ENCODE measurements around the gene KLRF1. TPM values are rescaled to one million over a fixed set of nuclear protein-coding genes. Genes with fewer than 3 reads are reported as not detected.
A peak's percentile ranks its signal among the peaks of the same experiment; 100 is the strongest.

Gene KLRF1, protein sequence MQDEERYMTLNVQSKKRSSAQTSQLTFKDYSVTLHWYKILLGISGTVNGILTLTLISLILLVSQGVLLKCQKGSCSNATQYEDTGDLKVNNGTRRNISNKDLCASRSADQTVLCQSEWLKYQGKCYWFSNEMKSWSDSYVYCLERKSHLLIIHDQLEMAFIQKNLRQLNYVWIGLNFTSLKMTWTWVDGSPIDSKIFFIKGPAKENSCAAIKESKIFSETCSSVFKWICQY
- 1 to 10 TPM in 1 of 4 donors, under 1 TPM in 3; 0.65 to 1.2 (median 0.82) TPM for polyA plus RNA-seq (ENCODE audit: insufficient read length in 4 of 4)

DNA sequence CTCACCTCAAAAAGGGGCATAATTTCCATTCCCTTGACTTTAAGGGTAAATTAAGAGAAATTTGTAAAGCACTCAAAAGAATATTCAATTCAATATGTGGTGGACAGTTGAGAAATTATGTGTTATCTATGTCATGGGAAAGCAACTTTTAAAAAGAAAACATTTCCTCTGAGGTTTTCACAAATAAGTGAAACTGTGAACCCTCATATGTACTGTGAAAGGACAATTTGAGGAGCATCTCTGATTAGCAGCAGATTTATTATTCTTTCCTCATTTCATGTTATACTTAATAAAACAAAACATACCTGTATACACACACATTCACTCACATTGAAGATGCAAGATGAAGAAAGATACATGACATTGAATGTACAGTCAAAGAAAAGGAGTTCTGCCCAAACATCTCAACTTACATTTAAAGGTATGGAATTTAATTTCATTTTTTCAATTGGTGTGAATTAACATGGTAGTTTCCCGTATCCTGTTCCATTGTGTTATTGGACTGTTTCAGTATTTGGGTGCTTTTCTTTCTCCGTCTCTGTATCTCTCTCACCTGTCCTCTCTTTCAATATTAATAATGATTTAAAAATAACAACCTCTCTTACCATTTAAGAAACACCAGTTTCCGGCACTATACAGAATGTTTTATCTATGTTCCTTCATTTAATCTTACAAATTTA is at the start of gene KLRF1:
TSS of gene KLRF1 (plus strand) at position 273 of the 680 bp plus-strand sequence. CDS start at position 337, 64 bp downstream.
- DNase-seq (ENCODE audit: low read depth in 4 of 4, low spot score in 3 of 4) = no peak

- DNase-seq (ENCODE audit: low read depth in 4 of 4, low spot score in 3 of 4) = no peak
Observed at GRCh38 chr12:9779209-9779608, 48.1 kb upstream of the KLRF1 start.

- DNase-seq (ENCODE audit: low read depth in 4 of 4, low spot score in 3 of 4) = no peak
Observed at GRCh38 chr12:9781360-9781759, 45.9 kb upstream of the KLRF1 start.

DNA sequence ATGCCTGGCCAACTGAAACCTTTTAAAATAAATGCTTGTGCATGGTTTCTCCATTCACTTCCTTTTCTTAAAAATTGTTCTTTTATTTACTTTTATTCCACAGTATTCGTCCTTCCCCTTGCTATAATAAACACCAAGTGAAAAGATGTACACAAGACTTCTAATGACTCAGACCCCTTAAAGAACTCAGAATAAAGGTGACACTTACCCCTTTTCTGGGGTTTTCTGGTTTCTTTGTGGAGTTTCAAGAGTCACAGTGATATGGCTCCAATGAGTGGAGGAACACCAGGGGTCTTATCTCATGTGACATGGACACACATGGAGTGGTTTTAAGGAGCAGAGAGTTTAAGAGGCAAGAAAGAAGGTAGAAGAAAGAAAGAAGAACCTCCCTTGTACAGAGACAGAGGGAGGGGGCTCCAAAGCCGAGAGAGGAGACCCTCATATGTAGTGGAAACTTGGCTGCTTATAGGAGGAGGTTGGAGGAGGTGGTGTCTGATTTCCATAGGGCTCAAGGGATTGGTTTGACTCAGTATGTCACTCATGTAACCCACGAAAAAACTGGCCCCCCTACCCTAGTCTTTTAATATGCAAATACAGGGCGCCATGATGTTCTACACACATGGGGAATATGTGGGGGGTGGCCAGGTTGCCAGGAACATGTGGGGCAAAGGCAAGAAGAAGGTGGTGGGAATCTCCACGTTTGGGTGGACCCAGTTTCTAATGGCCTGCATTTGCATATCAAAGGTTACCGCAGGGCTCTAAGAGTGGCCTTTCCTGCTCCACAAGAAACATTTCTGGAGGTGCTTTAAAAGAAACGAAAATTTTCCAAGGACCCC is 44.5 kb upstream of the KLRF1 start:
- no peak for DNase-seq (ENCODE audit: low read depth in 4 of 4, low spot score in 3 of 4)

GRCh38 chr12:9784326-9784725 is 43.0 kb upstream of the KLRF1 start:
- DNase-seq (ENCODE audit: low read depth in 4 of 4, low spot score in 3 of 4) = no peak

DNA sequence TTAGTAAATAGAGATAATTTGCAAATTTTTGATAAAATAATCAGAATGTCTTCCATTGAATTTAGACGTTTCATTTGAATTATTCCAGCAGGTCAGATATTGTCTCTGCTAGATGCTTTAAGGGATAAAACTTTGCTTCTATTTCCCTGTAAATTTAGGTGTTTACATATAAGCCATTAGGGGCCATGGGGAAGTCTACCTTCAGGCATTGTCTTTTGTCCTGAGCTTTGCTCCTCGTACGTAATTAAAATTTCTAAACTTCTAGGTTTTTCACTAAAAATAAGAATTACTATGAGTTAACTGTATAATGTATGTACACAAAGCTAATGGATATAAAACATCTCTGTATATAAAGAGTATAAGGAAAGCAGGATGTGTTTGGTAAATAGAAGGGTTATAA is 42.5 kb upstream of the KLRF1 start:
- DNase-seq (ENCODE audit: low read depth in 4 of 4, low spot score in 3 of 4) = no peak

DNA sequence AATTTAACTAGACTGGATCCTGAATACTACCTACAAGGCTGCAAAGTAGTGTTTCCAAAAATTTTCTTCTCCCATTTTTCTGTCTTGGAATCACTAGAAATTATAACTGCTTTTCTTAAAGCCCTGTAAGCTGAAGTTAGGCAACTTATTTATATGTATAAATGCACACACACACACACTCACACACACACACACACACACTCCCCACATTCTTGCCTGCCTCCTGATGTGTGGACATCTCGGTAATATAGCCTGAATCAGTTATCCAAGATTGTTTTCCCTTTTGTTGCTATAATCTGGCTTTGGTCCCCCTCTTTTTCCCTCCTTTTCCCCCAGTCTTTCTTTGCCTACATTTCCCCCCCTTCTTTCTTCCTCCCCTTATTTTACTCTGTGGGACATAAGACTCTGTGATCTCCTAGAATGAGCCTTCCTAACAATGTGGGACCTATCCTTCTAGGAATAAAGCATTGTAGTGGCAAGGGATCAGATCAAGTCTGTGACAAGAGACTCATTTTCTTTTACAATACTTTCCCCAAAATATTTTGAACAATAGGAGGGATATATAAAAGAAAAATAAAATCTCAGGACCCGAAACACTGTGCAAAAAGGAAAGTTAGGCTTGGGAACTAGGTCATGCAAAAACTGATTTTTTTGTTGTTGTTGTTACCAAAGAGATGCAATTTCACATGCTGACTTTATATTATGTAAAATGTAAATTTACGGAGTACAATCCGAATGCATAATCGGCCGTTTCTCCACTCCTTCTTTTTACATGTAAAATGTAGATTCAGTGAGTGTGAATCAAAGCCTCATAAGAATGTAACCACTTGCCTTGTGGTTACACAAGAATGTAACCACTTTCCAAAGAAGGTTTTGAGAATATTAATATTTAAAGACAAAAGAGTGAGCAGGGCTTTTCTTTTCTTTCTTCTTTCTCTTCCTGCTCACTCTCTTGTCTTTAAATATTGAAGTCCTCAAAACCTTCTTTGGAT is 40.3 kb upstream of the KLRF1 start:
- DNase-seq (ENCODE audit: low read depth in 4 of 4, low spot score in 3 of 4) = no peak

- no peak for DNase-seq (ENCODE audit: low read depth in 4 of 4, low spot score in 3 of 4)
Observed at GRCh38 chr12:9792185-9792900, 34.9 kb upstream of the KLRF1 start.

DNA sequence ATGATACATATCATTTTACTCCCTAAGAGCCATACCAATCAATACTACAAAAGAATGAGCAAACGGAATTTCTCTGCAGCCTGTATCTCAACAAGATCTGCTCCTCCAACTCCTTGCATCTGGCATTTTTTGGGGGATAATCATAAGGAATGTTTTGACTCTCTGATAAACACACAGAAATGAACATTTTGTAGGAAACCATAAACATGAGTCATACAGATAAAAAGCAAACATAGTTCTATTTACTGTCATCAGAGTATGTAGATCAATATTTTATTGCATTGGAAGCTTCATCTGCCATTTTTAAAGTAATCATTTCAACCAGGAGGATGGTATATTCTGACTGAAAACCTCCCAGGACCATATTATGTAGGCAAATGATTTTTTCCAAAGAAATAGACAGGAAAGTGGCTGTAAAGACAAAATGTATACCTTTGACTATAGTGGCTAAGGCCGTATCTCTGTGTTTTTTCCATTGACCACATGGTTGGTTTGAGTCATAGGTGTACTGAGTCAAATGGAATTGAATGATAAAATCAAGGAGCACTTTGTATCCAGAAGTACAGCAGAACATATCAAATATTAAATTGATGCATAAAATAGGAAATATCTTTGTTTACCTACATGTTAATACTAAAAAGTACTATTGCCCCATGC is 34.2 kb upstream of the KLRF1 start:
- DNase-seq (ENCODE audit: low read depth in 4 of 4, low spot score in 3 of 4) = no peak

GRCh38 chr12:9793779-9794395 is 33.4 kb upstream of the KLRF1 start:
- DNase-seq (ENCODE audit: low read depth in 4 of 4, low spot score in 3 of 4) = no peak

- DNase-seq (ENCODE audit: low read depth in 4 of 4, low spot score in 3 of 4) = no peak
Observed at GRCh38 chr12:9794484-9795093, 32.7 kb upstream of the KLRF1 start.

DNA sequence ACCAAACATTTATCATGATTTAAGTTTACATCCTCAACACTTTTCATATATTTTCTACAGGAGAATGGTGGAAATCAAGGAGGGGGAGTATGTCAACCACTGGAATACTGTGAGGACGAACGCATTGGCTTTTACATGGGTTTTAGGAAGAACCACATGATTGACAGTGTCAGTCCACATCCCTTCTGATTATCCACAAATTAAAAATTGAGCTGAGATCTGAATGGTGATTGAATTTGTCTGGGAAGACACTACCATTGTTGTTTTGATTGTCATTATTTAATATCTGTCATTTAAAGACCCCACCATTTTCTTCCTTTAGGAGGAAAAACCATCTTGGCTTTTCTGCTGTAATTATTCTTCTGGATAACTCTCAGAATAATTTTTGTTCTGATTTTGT is 31.3 kb upstream of the KLRF1 start:
- DNase-seq (ENCODE audit: low read depth in 4 of 4, low spot score in 3 of 4) = no peak

DNA sequence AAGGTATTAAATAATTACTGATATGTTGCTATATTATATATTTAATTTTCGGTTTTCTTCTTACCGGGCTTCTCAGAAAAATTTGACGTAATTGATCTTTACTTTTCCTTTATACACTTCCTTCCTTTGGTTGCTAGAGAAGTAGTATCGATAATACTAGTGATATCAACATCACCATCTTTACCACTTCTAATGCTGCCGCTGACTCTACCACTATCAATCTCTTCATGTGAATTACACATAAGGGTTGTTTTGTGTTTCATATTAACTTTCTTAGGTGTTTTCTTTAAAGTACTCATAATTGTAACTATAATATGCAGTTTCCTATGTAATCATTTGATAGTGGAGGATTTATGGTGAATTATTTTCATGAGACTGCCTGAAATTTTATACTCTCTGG is 30.9 kb upstream of the KLRF1 start:
- no peak for DNase-seq (ENCODE audit: low read depth in 4 of 4, low spot score in 3 of 4)

- DNase-seq (ENCODE audit: low read depth in 4 of 4, low spot score in 3 of 4) = no peak
Observed at GRCh38 chr12:9796971-9797370, 30.3 kb upstream of the KLRF1 start.

DNA sequence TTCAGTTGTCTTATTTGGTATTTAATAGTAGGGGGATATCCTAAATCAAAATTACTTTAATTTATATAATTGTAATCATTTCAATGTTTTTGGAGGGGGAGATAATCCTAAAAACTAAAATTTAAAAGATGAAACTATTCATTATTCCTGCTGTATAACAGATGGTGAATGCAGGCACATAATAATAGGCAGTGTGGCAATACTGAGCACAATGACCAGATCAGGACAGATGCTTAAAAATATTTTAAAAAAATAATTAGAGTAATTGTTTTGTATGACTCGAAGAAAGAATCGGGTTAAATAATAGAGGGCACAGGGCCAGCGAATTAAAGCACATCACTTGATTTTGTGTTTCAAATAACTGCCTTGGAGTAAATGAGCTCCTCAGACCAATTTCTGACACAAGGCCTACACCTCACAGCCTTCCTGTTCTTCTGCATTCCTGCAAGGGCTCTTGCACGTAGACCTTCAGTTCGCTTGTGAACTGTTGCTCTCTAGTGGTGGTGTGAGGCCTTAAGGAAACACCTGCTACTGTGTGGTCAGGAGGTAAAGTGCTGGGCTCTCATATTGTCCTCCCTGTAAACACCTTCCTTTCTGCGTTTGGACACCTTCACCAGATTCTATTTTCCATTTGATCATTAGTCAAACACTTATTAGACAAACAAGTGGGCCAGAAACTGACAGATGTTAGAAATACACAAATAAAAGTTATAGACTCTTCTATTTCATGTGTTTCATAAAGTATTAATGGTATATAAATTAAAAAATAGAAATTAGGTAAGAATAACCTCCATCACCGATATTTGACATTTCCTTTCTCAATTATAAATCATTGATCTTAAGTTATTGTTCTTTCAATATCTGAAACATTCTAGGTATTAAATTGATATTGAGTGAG is 29.3 kb upstream of the KLRF1 start:
- DNase-seq (ENCODE audit: low read depth in 4 of 4, low spot score in 3 of 4) = peak; percentile 26 to 60 (median 45)

DNA sequence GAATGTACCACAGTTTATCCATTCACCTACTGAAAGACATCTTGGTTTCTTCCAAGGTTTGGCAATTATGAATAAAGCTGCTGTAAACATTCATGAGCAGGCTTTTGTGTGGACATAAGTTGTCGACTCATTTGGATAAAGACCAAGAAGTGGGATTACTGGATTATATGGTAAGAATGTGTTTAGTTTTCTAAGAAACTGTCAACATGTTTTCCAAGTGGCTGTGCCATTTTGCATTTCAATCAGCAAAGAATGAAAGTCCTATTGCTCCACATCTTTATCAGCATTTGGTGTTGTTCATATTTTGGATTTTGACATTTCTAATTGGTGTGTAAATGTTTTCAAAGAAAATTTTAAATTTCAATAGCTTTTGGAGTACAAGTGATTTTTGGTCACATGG is 27.3 kb upstream of the KLRF1 start:
- DNase-seq (ENCODE audit: low read depth in 4 of 4, low spot score in 3 of 4) = no peak

- DNase-seq (ENCODE audit: low read depth in 4 of 4, low spot score in 3 of 4) = no peak
Observed at GRCh38 chr12:9805883-9806282, 21.4 kb upstream of the KLRF1 start.
